GM20431 (cell line): Measurements from ENCODE around the gene KATNBL1.

Experiments
- in situ Hi-C: fragments of 300-500 bp; cut with MseI, MboI; formaldehyde crosslinking; loops from one replicate; pipeline ENCODE4 v1.15.0; 2020; ENCODE audit warnings: low sequenced_read_pairs; ENCODE audit not compliant: unreplicated experiment

Gene KATNBL1, protein sequence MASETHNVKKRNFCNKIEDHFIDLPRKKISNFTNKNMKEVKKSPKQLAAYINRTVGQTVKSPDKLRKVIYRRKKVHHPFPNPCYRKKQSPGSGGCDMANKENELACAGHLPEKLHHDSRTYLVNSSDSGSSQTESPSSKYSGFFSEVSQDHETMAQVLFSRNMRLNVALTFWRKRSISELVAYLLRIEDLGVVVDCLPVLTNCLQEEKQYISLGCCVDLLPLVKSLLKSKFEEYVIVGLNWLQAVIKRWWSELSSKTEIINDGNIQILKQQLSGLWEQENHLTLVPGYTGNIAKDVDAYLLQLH

DNA sequence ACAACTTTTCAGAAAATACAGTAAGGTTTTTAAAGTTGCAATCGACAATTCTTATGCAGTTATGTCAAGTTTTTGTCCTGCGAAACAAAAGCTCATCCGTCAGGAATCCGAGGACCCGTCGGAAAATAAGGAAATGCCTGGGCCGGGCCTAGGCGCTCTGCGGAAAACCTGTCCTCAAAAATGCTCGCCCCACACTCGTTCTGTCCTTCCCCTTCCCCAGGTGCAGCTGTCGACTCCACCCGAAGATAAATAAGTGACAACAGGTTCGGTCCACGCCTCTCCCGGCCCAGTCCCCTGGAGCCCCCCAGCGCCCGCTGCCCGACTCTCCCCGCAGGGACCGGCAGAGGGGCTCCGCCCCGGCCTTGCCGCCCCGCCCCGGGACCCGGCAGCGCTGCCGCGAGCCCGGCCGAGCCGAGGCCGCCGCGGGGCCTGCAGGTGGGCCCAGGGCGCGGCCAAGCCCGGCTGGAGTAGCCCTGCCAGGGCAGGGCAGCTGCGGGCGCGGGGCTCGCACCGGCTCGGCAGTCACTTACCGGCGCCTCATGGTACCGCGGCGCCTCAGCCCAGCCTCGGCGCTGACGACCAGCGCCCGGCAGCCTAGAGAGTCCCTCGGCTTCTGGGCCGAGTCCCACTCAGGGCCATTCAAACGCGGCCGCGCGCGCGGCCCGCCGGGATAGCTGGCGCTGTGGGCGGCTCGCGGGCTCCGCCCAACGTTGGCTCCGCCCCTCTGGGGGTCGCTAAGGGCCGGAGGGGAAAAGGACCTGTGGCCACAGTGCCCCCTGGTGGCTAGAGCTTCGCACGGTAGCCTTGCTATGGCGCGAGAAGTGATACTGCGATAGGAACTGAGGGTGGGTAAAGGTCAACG is at the start of gene KATNBL1:
Gene KATNBL1, minus strand, starts transcription at position 676 of the 862 bp plus-strand sequence. CDS start 46,420 bp downstream, outside the sequence.
- in situ Hi-C loops: loop anchor here (25.0 kb wide), 1 partner anchor 378 kb away; the partner anchor contains the start of gene GOLGA8B

DNA sequence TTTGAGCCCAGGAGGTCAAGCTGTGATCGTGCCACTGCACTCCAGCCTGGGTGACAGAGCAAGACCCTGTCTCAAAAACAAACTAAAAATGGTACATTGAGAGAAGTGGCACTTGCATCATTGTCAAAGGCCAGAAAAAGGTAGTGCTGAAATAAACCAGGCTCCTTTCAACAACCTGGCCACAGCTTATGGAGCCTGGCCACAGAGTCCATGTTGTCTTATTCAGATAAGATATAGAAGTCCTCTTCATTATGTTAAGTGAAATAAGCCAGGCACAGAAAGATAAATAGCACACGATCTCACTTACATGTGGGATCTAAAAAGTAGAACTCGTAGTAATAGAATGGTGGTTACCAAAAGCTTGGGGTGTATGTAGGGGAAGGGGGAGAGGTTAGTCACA is 49.7 kb upstream of the KATNBL1 start:
- in situ Hi-C loops: no loop called here

DNA sequence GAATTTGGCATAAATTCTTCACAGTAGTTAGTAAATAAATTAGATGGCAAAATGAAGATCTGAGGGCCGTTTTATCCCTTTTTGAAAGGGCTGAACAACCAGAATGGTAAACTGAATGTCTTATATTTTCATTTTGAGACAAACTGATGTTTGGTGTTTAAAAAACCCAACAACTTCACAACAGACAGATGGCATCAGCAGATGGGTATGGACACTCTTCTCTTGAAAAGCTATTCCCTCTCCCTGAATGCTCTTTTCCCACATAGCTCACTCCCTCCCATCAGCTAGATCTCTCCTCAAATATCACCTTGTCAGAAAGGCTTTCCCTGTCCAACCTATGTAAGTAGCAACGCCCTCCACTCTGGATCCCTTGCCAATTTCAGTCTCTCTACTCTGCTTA is 48.3 kb upstream of the KATNBL1 start:
- in situ Hi-C loops: no loop called here

DNA sequence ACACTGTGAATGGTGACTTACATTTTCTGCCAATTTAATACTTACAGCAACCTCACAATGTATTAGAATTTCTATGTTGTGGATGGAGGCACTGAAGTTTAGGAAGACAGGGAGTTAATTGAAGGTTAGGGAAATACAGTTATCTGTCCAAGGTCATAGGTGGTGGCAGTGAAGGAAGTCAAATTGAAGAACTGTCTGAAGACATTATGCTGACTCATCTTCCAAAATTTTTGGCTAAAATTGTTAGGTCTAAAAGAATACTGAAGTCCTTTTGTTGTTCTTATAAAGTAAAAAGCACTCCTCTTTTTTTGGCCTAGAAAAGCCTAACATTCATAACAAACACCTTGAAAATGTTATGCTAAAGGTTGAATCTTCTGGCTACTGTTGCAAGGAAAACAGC is 42.6 kb upstream of the KATNBL1 start:
- in situ Hi-C loops: no loop called here

DNA sequence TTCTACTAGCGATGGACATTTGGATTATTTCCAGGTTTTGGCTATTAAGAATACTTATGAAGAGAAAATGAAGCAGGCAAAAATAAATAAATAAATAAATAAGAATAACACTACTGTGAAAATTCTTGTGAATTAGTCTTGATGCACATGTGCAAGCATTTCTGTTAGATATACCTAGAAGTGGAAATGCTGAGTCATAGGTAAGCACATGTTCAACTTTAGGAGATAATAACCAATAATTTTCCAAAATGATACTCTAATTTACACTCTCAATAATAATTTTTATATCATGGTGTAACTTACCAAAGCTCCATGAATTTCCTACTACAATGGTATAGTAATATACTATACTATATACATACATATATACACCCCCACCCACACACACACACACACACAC is 38.3 kb upstream of the KATNBL1 start:
- in situ Hi-C loops: no loop called here

DNA sequence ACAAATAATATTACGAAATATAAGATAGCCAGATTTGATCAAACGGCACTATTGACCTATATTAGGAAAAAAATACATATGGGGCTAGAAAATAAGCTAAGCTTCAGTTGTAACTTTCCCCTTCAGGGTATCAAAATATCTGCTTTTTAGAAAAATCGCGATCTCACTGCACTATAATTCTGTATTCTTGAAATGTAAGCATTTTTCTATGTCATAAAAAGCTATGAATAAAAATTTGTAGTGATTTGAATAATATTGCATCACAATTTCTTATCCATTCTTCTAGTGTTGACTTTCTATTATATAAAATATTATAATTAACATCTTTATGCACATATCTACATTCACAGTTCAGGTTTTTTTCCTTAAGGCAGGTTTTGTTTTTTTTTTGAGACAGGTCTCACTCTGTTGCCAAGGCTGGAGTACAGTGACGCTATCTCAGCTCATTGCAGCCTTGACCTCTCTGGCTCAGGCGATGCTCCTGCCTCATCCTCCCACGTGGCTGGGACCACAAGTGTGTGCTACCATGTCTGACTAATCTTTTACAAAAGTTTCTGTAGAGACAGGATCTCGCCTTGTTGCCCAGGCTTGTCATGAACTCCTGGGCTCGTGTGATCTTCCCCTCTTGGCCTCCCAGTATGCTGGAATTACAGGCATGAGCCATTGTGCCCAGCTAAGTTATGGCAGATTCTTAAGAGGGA is 36.5 kb upstream of the KATNBL1 start:
- in situ Hi-C loops: no loop called here

DNA sequence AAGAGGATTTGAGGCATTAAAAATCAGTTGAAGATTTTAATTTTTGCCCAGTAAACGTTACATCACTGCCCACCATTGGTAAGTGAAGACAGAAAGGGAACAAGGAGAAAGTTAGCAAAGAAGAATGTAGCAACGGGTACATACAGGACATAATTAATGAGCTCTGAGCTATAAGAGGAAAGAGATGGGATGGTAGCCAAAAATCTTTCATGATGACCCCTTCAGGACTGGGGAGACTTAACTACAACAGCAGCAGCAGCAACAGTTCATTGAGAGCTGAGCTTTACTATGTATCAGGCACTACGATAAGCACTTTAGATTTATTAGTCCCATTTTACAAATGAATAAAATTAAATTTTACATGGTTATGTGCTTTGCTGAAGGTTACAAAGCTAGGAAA is 33.3 kb upstream of the KATNBL1 start:
- in situ Hi-C loops: no loop called here

DNA sequence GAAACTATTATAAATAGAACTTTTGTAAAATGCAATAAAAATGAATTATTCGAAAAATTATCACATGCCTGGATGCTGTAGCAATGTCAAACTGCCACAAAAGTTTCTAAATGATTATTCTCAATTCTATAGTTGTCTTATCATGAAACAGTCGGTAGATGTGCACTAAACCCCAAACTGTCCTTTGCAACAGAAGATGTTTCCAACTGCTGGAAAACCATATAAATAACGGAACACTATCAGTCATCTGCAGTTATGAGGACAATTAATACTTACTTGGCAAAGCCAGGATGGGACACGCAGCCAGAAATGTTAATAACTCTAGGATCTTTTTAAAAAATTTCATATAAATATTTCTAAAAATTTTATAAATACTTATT is 32.4 kb upstream of the KATNBL1 start:
- in situ Hi-C loops: no loop called here

DNA sequence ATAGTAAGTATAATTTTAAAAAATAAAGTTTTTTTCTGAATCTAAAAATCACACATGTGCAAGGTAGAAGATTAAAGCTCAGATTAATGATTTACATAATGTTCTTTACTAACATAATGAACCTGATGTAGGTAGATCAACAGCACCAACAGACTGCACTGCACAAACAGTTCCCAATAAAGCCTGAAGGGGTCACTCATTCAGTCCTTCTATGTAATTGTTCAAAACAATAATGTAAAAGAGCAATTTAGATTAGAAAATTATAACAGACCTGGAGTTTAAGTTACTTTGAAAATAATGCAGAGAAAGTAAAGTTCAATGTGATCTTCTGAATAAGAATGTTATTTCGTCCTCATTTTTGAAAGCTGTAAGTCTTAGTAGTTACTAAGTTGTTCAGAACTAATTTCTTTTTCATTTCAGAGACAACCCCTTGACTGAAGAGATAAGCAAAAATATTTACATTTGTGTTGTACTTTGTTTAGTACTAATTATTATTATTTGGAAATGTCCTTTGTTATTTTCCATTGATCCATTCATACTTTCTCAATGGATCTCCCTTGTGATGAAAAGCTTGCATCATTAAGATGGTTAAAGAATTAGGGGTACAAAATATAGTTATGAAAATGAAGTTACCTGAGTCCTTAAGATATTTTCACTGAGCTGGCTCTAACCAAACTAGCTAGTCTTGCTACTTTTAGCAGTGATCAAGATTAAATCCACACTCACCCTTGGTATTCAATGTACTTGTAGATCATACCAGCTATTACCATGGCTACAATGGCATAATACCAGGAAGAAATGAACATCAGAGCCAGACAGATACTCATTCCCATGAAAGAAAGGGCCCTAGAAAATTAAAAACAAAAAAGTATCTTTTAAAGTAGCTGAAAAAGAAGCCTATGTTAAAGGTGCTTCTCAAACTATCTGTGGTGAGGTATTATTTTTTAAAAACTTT is 31.8 kb upstream of the KATNBL1 start:
- in situ Hi-C loops: no loop called here

DNA sequence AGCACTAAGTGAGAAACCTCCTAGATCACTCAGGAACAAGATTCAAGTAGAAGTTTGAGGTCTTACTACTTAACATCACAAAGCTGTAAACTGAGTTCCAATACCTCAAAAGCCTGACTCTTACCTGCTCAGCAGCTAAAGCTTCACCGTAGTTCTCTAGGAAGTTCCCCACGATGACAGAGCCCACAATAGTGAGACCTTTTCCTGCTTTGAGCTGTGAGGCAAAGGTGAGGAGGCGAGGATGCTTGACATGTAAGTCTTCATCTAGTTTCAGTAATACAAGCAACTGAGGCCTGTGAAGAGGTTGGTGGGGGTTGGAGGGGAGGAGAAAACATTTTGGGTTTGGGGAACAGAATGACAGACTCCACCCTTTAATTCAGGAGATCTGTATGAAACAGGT is 30.6 kb upstream of the KATNBL1 start:
- in situ Hi-C loops: no loop called here

DNA sequence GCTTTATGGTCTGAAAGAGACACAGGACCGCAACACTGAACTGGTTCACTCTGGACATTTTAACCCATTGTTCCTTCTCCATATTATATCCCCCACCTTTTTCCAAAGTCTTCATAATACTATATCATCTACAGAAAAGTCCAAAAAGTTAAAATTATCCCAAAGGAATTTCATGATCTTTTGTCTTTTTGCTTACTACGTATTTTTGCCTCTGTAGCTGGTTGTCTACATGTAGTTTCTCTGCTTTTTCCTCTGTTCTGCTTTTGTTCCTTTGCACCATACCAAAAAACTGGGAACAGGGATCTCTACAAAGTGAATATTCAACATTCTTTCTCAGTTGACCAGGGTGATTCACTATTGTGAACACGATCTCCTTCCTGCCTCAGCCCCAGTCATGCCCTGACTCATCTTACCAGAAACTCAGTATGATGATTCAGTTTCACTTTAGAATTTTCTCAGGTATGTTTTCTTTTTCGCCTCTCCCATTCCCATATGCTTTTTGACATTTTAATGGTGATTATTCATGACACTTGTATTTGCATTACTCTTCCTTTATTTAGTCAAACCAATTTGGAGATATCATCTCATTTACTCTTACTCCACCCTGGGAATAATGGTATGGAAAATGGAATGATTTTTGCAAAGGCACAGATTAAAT is 29.4 kb upstream of the KATNBL1 start:
- in situ Hi-C loops: no loop called here

DNA sequence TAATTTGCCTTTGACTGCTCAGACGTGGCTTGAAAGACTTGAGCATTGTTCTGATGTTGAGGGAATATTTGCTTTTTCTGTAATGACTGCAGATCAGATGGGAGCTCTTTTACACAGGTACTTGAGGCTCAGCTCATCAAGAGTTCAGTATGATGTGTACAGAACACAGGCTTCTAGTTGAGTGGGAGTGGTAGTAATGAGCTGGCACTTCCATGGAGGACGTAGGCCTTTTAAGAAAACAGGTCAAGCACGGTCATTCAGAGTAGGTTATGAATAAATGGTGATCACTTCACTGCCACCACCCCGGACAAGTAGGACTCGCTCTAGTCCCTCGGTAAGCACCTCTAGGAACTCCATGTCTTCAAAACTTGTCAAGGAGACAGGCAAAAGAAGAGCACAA is 23.7 kb upstream of the KATNBL1 start:
- in situ Hi-C loops: no loop called here

DNA sequence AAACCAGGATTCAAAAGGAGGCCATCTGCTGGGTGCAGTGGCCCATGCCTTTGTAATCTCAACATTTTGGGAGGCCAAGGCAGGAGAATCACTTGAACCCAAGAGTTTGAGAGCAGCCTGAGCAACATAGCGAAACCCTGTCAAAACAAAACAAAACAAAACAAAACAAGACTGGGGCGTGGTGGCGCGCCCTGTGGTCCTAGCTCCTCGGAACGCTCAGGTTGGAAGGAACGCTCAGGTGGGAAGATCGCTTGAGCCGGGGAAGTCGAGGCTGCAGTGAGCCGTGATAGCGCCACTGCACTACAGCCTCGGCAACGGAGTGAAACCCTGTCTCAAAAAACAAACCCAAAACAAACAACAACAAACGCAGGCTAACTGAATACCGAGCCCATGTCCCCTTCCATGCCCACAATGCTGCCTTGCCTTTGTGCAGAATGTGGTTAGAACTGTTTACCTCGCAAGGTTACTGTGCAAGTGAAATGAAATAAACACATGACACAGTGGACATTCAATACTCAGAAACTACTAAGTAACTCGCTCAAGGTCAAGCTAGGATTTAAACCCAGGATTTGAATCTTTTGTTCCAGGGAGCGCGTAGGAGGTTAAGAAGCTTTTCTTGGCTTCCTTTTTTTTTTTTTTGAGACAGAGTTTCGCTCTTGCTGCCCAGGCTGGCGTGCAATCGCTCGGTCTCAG is 14.2 kb upstream of the KATNBL1 start:
- in situ Hi-C loops: loop anchor here (25.0 kb wide), 1 partner anchor 363 kb away; the partner anchor contains the start of gene GOLGA8B

DNA sequence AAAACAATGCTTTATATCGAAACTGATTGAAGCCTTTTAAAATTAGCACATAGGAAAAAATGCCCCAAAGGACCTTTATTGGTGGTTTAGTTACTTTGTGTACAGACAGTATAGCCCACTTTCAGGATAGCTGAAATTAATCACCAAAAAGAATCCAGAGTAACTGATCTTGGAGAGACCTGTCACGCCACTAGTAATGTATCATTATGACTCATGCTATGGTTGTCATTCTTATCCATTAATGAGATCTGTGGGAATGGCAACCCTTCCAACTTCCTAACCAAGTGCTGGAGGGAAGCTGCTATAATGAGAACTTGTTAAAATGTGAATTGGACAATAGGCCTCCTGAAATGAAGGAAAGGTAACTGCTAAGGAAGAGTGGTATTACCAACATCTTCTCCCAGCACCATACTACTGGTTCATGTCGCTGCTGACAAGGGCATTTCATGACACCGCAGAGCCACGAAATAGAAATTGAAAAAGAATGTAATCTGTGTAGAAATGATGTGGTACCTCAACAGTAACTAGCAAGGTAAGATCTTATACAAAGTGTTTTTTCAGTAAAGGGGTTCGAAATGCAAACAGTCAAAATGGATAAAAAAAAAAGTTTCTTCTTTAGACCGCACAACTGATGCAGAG is 7.8 kb upstream of the KATNBL1 start:
- in situ Hi-C loops: loop anchor here (25.0 kb wide), 1 partner anchor 370 kb away; the partner anchor contains the start of gene GOLGA8B

DNA sequence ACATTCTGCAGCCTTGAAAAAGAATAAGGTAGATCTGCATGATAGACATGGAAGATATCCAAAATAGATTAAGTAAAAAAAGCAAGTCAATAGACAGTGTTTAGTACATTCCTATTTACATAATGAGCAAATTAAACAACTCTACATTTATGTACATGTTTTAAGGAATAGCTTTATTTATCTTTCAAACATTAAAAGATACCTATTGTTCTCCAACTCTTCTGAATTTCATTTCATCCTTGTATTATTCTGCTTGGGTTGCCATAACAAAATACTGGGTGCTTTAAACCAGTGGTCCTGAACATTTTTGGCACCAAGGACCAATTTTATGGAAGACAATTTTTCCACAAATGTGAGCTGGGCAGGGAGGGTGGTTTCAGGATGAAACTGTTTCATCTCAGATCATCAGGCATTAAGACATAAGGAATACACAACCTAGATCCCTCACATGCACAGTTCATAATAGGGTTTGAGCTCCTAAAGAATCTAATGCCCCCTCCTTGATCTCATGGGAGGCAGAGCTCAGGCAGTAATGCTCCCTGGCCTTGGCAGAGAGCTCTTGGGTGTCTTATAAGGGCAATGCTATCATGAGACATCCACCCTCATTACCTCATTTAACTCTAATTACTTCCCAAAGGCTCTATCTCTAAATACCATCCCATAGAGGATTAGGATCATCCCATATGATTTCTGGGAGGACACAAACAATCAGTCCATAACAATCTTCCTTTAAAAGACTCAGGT is 6.8 kb upstream of the KATNBL1 start:
- in situ Hi-C loops: loop anchor here (25.0 kb wide), 1 partner anchor 371 kb away; the partner anchor contains the start of gene GOLGA8B

DNA sequence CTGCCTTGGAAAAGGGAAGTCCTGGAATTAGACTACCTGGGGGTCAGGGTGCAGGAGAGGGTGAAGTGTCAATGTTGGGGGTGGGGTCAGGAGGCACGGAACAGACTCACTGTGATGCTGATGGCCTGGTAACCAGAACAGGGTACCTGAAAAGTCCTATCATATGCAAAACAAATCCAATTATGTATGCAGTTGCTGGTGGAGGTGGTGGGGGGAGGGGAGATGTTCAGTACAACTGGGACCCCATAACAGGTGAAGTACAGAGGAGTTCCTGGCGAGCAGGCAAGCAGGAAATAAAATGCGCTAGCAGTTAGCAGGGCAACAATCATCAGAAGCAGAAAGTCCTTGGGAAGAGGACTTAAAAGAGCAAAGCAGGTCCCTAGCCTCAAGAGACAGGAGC is 4.2 kb upstream of the KATNBL1 start:
- in situ Hi-C loops: loop anchor here (25.0 kb wide), 1 partner anchor 373 kb away; the partner anchor contains the start of gene GOLGA8B

DNA sequence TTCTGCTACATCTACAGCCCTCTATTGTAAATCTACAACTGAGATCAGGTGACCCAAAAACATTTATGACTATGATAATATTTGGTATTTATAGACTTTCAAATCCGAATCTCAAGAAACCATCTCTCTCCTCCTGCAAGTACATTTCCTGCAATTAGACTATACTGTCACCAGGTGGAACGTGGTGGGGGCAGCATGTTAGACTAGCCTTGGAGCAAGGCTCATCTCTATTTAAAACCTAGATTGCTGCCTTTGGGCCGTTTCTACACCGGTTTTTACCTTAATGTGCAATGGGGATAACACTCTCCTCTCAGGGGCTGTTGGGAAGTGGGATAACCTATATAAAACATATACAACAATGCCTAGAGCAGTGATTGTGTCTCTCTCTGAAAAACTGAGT is 3.8 kb upstream of the KATNBL1 start:
- in situ Hi-C loops: loop anchor here (25.0 kb wide), 1 partner anchor 374 kb away; the partner anchor contains the start of gene GOLGA8B
